ENCODE data around the gene CLTA.
"Not testable (repeated sequence)": the region's sequence is repeated elsewhere in the genome, so short reads cannot be mapped to it uniquely, and the experiment has no call there.

CLTA gene

GRCh38 chr9:36189976-36190375, 745 bp upstream of the CLTA start:
- no peak for DNase-seq (ENCODE audit: low read depth)

DNA sequence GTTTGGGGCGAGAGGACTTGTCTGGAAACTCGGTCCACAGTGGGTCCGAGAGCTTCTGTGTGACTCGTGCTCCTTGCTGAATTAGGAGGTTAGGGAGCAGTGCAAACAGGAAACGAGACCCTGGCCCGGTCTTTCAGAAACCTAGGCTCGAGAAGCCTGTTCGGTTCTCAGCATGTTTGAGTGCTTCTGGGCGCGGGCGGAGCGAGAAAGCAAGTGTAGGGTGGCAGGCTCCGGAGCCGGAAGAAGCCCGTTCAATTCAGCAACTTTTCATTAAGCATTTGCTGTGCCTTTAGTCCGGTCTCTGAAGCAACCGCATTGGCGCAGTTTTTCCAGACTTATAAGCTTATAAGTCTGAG, 547 bp downstream of the CLTA start:
- no peak for DNase-seq (ENCODE audit: low read depth)

DNA sequence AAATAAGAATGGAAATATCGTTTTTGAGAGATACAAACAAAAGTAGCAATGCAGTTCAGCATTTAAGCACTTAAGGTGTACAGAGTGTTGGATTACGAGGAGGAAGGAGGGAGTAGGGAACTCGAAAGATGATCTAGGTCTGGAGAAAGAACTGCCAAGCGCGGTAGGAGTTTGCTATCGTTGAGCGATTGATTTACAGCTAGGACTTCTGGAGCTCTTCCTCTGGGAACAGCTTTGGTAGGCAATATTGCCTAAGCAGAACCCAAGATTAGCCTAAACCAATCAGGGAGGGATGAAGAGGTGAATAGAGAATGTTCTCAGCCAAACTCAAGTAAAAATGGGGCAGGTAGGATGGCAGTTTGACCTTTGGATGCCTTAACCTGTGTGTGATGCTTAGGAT, 965 bp downstream of the CLTA start:
- no peak for DNase-seq (ENCODE audit: low read depth)

DNA sequence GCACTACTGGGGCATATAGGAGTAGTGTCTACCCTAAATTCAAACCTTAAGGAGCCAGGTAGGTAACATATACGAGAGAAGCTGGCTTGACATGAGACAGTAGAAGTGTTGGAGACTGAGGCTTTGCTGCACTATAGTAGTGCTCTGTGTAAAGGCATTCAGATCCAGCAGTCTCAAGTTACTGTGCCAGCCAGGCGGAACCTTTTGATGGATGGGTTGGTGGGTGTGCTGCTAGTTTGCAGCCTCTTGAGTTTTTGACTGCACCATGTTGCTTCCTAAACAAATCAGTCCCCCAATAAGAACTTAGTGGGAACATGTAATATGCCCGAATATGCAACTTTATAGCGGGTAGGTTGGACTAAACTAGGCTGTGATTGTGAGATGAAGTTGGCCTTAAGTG, 1.5 kb downstream of the CLTA start:
- no peak for DNase-seq (ENCODE audit: low read depth)

DNA sequence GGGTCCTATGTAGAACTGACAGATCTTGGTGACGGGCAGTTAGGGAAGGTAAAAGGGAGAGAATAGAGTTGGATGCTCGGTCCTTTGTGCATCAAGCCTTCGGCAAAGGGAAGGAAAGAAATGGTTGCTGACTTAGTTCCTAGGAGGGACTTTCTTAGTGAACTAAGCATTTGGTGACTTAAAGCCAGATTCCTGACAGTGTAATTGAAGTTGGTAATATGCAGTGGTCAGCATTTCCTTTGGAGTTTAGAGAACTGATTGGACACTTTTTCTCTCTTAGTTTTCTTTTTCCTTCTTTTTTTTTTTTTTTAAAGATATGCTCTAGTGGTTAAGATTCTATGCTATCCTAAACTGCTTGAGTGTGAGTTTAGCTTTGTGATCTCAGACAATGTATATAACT, 2.3 kb downstream of the CLTA start:
- DNase-seq (ENCODE audit: low read depth) = no peak

DNA sequence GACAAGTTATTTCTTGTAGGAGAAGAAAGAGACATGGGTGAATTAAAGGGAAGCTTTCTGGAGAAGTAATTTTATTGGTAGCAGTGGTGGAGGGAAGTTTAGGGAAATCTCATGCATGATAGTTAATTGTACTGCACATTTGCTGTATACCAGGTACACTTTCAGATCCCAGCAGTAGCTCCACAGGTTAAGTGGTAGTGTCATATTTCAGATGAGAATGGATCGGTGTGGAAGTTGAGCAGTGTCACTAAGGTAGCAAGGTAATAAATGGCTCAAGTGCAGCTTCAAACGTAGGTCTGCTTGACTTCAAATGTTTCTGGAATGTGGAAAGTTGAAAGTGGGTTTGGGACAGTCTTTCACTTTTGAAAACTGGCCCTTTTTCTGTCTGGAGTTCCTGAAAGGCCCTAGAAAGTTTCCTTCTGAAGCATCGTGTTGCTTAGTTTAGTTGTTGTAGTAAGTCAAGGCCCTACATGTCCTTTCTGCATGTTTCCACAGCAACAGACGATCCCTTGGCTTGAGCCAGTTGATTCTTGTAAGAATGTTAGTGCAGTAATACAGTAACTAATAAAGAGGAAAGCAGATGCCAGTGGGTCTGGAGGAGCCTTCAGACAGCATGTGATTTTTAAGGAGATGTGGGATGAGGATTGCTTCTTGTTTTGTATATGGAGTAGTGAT, 3.7 kb downstream of the CLTA start:
- DNase-seq (ENCODE audit: low read depth) = no peak

DNA sequence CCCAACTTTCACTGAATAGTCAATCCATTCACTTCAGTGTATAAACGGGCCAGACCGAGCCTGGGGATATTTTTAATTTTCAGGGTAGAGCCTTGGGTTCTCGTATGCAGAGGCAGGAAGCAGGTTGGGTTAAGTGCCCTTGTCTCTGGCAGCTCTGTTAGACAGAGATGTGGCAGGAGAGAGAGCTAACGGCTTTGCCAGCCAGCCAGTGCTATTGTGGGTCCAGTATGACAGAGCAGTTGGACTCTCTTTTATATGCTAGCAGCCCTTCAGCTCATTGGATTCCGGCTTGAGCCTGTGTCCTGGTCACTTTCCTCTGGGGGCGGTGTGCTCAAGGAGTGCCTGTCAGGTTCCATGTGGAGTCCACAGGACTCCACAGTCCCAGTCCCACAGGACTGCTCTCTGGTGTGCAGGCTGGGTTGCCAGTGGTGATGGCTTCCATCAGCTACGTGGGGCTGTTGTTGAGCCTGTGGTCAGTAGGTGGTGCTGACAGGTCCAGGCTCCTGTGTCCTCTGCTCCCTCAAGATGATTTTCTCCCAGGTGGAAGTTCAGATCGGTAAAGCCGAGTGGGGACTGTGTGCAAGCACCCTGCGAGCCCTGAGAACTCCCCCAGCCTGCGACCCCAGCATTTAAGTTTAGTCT, 14.3 kb downstream of the CLTA start:
- no peak for DNase-seq (ENCODE audit: low read depth)

DNA sequence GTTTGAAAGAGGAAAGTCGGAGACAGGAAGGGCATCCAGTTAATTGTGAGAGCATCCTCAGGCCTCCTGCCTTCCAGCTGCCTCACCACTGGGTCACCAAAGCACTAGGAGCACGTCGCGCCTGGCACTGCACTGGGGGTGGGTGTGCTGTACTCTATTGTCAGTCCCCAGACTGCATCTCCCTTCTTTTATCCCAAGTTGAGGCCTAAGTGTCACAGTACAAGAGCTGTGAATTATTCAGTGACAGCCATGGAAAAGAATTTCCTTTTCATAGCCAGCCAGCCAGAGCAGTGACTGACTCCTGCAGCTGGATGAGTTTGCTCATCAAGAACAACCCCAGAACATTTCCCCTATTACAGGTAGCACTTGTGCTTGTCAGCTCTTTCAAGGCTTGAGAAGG, 16.3 kb downstream of the CLTA start:
- DNase-seq (ENCODE audit: low read depth) = no peak

GRCh38 chr9:36207546-36208012, 16.9 kb downstream of the CLTA start:
- no peak for DNase-seq (ENCODE audit: low read depth)

DNA sequence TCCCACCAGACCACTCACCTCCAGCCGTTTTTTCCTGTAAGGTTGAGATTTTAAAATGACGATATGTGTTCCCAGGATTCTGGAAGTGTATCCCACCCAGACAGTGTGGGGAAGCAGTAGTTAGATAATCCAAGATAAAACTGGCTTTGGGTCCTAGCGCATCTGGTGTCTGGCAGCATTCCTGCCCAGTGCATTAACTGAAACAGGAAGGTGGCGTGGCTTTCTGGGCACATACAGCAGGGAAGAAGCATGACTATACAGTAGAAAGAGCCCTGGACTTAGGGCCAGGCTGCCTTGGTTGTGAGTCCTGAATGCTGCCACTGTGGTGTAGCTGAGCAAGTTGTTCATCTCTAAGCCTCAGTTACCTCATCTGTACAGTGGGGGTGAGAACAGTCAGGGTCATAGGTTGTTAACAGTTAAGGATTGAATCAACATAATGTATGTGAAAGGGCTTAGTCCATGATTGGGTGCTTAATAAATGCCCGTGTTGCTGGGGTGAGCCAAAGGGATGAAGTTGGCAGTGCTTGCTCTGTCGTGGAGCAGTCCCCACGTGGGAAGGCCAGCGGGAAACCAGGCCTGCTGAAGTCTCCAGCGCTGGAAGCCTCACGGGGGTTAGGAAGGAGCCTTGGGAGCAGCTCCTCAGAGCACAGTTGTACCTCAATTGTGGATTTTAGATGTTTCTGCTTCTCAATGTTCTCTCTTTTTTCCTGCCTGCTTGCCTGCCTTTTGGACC, 18.0 kb downstream of the CLTA start:
- DNase-seq (ENCODE audit: low read depth) = no peak

GRCh38 chr9:36210722-36211121, 20.0 kb downstream of the CLTA start:
- DNase-seq (ENCODE audit: low read depth) = no peak

DNA sequence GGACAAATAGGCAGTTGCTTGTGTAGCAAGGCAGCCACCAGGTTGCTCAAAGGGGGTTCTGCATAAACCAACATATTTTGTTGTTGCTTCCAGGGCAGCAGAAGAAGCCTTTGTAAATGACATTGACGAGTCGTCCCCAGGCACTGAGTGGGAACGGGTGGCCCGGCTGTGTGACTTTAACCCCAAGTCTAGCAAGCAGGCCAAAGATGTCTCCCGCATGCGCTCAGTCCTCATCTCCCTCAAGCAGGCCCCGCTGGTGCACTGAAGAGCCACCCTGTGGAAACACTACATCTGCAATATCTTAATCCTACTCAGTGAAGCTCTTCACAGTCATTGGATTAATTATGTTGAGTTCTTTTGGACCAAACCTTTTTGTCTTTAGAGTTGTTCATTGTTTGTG, 20.8 kb downstream of the CLTA start:
- no peak for DNase-seq (ENCODE audit: low read depth)

- no peak for DNase-seq (ENCODE audit: low read depth)
Measured at GRCh38 chr9:36213387-36213786, 22.7 kb downstream of the CLTA start.

DNA sequence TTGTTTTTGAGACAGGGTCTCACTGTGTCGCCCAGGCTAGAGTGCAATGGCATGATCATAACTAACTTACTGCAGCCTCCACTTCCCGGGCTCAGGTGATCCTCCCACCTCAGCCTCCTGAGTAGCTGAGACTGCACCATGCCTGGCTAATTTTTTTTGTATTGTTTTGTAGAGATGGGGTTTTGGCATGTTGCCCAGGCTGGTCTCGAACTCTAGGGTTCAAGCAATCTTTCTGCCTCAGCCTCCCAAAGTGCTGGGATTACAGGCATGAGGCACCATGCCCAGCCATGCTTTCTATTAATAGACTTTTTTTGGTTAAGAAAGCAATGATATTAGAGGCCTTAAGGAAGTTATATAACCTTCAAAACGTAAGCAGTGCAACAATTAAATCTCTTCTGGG, 23.3 kb downstream of the CLTA start:
- DNase-seq (ENCODE audit: low read depth) = no peak

DNA sequence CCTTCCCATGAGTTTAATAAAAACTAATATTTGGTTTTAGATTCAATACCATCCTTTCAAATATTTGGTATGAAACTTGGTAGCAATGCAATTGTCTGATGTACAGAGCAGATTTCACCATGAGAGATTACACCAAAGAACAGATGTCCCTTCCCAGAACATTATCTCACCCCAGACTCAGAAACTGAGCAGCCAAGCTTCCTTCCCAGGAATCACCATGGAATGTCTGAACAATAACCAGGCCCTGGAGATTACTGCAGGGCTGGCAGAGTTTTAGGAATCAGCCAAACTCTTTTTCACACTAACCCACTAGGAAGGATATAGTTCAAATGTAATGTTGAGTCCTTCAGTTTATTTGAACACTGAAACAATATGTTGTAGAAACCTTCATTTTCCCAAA, 23.9 kb downstream of the CLTA start:
- no peak for DNase-seq (ENCODE audit: low read depth)

- DNase-seq (ENCODE audit: low read depth) = no peak
Measured at GRCh38 chr9:36217256-36217968, 26.7 kb downstream of the CLTA start.

DNA sequence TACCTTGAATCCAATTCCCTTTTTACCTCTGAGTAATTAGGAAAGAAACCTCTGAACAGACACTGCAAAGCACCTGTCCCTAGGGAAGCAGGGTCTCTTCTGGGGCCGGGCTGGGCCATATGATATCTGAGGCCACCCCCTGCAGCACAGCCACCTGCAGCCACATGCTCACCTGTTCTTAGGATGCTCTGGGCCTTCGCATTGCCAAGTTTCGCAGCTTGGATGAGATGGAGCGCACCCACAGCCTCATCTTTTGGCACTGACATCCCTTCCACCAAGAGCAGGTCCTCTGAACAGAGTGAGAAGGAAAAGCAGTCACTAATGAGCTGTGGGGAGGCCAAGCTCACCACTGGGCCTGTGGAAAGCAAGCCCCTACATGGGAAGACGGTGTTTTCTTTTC, 27.3 kb downstream of the CLTA start:
- DNase-seq (ENCODE audit: low read depth) = no peak

DNA sequence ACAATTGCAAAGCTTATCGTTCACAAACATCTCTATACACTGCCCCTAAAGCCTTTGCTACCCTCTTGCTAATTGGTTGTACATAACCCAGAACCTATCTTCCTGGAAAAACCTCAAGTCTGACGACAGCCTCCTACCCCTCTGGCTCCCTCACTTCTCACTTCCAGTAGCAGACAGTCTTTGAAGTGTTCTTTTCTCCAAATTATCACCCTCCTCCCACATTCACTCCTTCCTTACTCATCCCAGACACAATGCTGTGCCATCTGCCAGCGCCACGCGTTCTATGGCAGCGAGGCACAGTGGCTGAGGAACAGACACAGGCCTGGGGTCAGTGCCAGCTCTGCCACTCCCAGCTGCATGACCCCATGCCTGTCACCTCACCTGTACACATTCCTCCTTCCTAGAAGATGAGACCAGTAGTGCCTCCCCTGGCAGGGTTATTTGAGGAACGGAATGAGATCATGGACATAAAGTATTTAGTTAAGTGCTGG, 27.7 kb downstream of the CLTA start:
- DNase-seq (ENCODE audit: low read depth) = no peak

GRCh38 chr9:36221667-36222066, 30.9 kb downstream of the CLTA start:
- DNase-seq (ENCODE audit: low read depth) = no peak

GRCh38 chr9:36222449-36222848, 31.7 kb downstream of the CLTA start:
- DNase-seq (ENCODE audit: low read depth) = no peak

GRCh38 chr9:36237230-36237629, 46.5 kb downstream of the CLTA start:
- DNase-seq (ENCODE audit: low read depth) = no peak

- DNase-seq (ENCODE audit: low read depth) = not testable (repeated sequence)
Measured at GRCh38 chr9:36239205-36239604, 48.5 kb downstream of the CLTA start.

- DNase-seq (ENCODE audit: low read depth) = not testable (repeated sequence)
Measured at GRCh38 chr9:36239675-36240074, 49.0 kb downstream of the CLTA start.

Data from HS-27A (cell line).